ENCODE measurements around the gene PPT1.
A peak's percentile ranks its signal among the peaks of the same experiment; 100 is the strongest.

PPT1 gene

DNA sequence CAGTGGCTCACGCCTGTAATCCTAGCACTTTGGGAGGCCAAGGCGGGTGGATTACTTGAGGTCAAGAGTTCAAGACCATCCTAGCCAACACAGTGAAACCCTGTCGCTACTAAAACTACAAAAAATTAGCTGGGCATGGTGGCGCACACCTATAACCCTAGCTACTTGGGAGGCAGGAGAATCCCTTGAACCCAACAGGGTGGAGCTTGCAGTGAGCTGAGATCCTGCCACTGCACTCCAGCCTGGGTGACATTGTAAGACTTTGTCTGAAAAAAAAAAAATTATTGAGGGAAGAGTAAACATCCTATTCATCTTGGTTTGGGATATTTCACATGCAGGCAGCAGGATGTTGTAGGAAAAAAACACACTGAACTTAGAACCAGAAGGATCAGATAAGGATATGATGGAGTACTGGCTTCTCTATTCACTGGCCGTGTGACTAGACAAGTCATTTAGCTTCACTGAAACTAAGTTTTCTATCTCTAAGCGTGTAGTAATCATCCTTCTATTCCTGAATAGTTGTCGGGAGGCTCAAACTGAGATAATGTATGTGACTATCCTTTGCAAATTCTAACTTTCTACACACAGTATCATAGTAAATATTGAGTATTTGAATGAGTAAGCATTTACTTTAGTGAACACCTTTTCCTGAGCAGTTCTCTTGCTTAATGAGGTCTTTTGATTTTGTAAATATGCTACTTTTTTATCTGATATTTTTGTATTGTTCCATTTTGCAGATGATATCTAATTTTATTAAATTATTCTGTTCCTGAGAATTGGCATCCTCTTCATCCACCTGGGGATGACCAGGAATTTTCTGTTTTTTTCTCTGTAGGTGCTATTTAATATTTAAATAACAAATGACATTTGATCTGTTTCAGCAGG, 38.4 kb downstream of the PPT1 start:
- in situ Hi-C loops (cut with MboI; ENCODE audit: low pct_unique_long_range_greater_than_20kb, low sequenced_read_pairs): no loop called here
- DNase-seq: no peak

DNA sequence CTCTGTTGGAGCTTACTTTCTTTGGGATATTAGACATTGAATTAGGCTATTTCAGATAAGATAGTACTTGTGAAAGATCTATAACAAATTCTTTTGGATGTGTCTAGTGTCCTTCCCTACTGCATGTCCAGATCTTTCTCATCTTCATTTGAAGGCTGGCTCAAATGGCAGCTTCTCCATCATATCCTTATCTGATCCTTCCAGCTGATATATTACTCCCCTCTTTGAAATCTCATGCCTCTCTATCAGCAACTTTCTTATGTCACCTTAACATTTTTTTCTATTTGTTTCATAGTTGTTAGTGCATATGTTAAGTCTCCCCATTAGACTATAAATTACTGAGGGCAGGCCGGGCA, 39.0 kb downstream of the PPT1 start:
- DNase-seq: no peak
- in situ Hi-C loops (cut with MboI; ENCODE audit: low pct_unique_long_range_greater_than_20kb, low sequenced_read_pairs): no loop called here

DNA sequence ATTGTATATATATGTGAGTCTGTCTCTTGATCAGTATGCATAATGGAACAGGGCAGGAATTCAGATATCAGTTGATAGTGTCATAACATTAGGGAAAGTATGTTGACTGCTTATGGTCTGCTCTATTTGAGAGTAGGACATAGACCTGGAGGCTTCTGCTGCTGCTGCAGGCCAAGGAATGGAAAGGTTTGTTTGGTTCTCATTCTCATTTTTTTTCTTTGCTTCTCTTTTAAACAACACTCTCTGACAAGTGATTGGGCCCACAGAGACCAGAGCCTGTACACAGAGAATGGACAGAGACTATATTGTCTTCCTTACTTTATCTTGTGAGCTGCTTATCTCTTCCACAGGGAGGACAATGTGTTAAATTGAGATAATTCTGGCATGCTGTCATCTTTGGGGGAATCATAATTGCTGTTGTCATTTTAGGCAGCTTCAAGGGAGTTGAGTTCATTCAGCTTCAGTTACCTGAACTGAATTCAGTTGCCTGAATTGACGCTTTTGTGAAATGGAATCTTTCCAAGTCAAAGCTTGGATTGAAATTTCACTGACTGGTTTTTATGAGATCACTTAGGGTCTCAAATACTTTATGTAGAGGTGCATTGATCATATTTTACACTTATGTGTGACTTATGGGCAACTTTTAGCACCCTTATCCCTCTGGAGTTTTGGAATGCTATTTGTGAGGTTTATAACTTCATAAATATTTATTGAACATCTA, 39.6 kb downstream of the PPT1 start:
- in situ Hi-C loops (cut with MboI; ENCODE audit: low pct_unique_long_range_greater_than_20kb, low sequenced_read_pairs): no loop called here
- DNase-seq: peak; percentile 75

GRCh38 chr1:40056519-40057309, 40.3 kb downstream of the PPT1 start:
- DNase-seq: no peak
- in situ Hi-C loops (cut with MboI; ENCODE audit: low pct_unique_long_range_greater_than_20kb, low sequenced_read_pairs): no loop called here

DNA sequence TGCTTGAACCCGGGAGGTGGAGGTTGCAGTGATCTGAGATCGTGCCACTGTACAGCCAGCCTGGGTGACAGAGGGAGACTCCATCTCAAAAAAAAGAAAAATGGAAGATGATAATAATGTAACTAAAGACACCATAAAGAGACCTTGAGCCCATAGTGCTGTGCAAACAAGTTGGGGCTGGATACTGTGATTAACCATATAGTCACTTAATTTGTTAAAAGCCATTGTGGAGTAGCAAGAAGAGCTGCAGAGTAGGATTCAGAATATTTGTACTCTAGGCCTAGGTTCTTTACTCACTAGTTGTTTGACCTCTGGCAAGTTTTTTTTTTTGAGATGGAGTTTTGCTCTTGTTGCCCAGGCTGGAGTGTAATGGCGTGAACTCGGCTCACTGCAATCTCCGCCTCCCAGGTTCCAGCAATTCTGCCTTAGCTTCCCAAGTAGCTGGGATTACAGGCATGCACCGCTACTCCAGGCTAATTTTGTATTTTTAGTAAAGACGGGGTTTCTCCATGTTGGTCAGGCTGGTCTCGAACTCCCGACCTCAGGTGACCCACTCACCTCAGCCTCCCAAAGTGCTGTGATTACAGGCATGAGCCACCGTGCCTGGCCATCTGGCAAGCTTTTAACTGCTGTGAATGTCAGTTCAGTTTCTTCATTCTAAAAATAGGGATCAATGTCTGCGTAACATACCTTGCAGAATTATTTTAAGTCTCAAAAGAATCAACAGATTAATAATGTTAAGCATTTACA, 43.7 kb downstream of the PPT1 start:
- in situ Hi-C loops (cut with MboI; ENCODE audit: low pct_unique_long_range_greater_than_20kb, low sequenced_read_pairs): no loop called here
- DNase-seq: no peak

DNA sequence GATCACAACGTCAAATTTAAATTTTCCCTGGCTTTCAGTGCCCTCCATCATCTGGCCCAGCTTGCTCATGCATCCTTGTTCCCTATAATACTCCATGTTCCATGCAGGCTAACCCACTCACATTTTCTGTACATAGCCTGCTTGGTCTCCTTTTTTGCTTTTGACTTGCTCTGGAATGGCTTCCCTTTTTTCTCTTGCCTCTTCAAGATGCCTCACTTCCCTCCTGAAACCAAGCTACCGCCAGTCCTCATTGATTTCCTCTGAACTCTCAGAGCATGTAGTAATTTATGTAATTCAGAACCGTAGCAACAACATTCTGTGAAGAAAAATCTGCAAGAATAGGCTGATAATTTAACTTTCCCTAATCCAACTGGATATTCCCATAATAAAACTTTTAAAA, 46.2 kb downstream of the PPT1 start:
- DNase-seq: peak; percentile 61
- in situ Hi-C loops (cut with MboI; ENCODE audit: low pct_unique_long_range_greater_than_20kb, low sequenced_read_pairs): no loop called here

DNA sequence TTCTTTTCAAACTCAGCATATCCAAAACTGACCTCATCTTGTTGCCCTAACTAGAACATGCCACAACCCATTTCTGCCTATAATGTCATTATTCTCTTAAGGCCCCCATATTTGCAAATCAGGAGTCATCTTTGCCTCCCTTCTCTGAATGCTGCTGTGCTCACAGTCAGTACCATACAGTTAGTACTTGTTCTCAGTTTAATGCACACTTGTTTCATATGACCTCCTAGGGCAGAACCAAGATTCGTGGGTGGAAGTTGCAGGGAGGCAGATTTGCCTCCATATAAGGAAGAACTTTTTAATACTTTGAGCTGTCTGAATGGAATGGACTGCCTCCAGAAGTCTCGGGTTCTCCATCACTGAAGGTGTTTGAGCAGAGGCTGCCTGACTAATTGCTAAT, 47.3 kb downstream of the PPT1 start:
- in situ Hi-C loops (cut with MboI; ENCODE audit: low pct_unique_long_range_greater_than_20kb, low sequenced_read_pairs): no loop called here

GRCh38 chr1:40047769-40048168, 49.3 kb downstream of the PPT1 start:
- in situ Hi-C loops (cut with MboI; ENCODE audit: low pct_unique_long_range_greater_than_20kb, low sequenced_read_pairs): no loop called here

More for the DNA sequence above, 47.3 kb downstream of the PPT1 start:
- DNase-seq: no peak

GRCh38 chr1:40047276-40047675, 49.8 kb downstream of the PPT1 start:
- DNase-seq: no peak
- in situ Hi-C loops (cut with MboI; ENCODE audit: low pct_unique_long_range_greater_than_20kb, low sequenced_read_pairs): no loop called here

More at GRCh38 chr1:40047769-40048168, 49.3 kb downstream of the PPT1 start:
- DNase-seq: no peak

GRCh38 chr1:40045766-40046165, 51.3 kb downstream of the PPT1 start:
- in situ Hi-C loops (cut with MboI; ENCODE audit: low pct_unique_long_range_greater_than_20kb, low sequenced_read_pairs): no loop called here
- DNase-seq: no peak

- in situ Hi-C loops (cut with MboI; ENCODE audit: low pct_unique_long_range_greater_than_20kb, low sequenced_read_pairs): no loop called here
- DNase-seq: no peak
Measured at GRCh38 chr1:40045182-40045581, 51.9 kb downstream of the PPT1 start.

DNA sequence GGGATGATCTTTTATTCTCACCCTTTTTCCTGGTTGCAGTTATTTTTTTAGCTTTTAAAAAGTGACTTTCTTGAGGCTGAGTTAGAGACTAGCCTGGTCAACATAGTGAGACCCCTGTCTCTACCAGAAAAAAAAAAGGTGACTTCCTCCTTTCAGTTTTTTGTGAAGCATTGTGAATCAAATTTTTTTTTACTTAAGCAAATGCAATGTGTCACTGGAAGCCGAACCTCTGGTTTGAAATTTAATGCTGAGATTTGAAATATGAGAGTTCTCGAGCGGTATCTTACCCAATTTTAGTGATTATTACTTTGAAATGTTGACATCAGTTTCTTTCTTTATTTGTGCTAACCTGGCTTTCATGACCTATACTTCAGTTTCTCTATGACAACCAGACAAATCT, 52.9 kb downstream of the PPT1 start:
- DNase-seq: peak; percentile 32
- in situ Hi-C loops (cut with MboI; ENCODE audit: low pct_unique_long_range_greater_than_20kb, low sequenced_read_pairs): no loop called here

GRCh38 chr1:40042341-40042740, 54.7 kb downstream of the PPT1 start:
- in situ Hi-C loops (cut with MboI; ENCODE audit: low pct_unique_long_range_greater_than_20kb, low sequenced_read_pairs): no loop called here
- DNase-seq: no peak

- in situ Hi-C loops (cut with MboI; ENCODE audit: low pct_unique_long_range_greater_than_20kb, low sequenced_read_pairs): no loop called here
- no peak for DNase-seq
Measured at GRCh38 chr1:40041466-40041838, 55.6 kb downstream of the PPT1 start.

DNA sequence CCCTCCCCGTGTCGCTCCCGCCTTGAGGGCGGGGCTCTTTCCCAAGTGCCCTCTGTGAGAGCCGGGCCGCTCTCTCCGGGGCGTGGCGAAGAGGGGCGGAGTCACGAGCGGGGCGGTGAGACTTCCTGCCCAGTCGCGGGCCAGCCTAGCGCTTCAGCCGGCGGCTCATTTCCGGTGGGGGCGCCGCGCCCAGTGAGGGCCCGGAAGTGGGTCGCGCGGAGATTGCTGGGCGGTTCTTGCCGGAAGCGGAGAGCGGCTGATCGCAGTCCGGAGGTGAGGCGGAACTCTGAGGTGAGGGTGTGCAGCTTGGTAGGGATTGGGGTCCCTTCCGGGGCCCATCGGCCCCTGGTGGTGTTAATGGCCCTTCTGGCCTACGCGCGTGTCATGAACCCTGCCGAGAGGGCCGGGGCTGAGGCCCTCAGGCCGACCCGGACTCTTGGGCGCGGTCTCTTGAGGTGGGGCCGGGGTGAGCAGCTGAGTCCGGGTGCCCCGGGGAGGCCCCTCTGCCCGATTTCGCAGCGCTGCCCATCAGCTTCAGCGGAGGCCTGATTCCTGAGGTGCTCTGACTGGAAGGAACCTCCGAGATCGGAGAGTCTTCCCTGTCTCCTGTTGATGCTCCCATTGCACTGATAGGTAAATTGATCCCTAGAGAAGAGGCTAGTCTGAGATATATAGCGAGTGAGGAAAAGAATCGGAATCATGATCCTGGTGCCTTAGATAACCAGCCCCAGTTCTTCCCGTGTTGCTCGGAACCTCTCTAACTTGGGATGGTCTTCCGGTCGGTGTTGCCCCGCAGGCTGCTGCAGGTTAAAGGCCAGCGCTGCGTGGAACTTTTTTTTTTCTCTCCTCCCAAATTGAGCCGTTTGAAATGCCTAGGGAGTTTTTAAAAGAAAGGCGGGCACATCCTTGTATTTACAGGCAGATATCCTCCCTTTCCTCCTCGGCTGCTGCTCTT, 56.3 kb downstream of the PPT1 start, which contains the start of gene CAP1:
Gene CAP1, plus strand, starts transcription at position 219 of the 955 bp plus-strand sequence. CDS start 18,618 bp downstream, outside the sequence.
- peak; percentile 99 for DNase-seq
- in situ Hi-C loops (cut with MboI; ENCODE audit: low pct_unique_long_range_greater_than_20kb, low sequenced_read_pairs): no loop called here

DNA sequence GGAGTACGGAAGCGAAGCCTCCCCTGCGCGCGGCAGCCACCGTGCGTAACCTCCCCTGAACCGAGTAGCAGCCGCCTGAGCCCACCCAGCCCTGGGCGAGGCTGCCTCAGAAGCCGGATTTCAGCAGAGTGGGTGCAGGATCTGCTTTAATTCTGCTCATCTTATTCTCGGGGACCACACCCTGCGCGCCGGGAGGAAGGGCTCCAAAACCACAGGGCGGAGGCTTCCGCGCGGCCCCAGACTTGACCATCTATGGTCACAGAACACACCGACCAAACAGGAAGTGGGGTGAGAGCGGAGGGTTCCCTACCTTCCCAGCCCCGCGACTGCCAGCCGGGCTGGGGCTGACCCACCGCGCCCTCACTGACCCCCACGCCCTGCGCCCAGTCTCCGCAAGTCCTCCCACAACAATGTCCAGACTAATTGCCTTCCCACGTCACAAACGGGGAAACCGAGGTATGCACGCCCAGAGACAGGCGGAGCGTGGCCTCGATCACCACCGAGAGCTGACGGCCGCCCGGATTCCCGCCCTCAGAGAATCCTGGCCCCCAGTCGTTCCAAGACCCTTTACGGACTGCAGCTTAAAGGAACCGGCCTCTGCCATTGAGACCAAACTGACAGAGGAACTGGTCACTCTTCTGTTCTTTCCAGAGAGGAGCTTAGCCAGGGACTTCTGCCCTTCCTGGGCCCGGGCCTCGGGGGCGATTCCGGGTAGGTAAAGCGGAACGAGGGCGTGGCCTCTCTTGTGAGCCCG, 57.1 kb downstream of the PPT1 start:
- DNase-seq: peak; percentile 88
- in situ Hi-C loops (cut with MboI; ENCODE audit: low pct_unique_long_range_greater_than_20kb, low sequenced_read_pairs): no loop called here

GRCh38 chr1:40039245-40039756, 57.8 kb downstream of the PPT1 start:
- in situ Hi-C loops (cut with MboI; ENCODE audit: low pct_unique_long_range_greater_than_20kb, low sequenced_read_pairs): no loop called here
- DNase-seq: peak; percentile 84
